EL (cell line): ENCODE data around the gene UBE2E1.
"Not testable (repeated sequence)": the region's sequence is repeated elsewhere in the genome, so short reads cannot be mapped to it uniquely, and the experiment has no call there.

Experiments
- DNase-seq: peaks from one replicate; pipeline ENCODE4 v3.0.0-alpha.2; 2016

UBE2E1 gene

DNA sequence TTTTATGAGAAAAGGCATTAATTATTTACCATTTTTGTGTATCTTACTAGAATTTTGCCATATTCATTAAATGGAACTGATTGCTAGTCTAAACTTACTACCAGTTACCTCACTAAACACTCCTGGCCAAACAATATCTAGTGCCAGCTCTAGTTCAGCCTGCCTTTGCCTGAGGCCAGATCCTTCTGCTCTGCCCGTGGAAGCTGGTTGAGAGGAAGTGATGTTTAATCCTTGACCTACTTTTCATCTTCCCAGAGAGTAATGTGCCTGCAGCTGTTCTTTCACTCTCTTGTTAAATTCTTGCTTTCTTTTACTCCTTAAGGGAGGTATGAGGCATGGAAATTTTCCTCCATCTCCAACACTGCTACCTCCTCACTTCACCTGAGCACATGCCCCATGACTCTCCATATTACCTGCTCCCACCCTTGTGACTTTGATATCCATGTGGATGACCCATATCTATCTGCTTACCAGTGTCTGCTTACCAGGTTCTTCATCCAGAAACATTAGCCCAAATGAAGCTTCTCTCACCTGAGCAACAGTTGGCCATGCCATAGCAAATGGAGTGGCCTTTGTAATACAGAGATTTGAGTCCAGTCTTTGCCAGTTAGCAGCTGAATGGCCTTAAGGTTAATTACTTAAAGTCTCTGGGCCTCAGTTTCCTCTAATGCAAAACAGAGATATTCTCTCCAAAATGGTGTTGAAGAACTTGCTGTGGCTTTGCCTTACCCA, 53.4 kb downstream of the UBE2E1 start:
- peak; percentile 64 for DNase-seq

GRCh38 chr3:23859839-23860382, 54.2 kb downstream of the UBE2E1 start:
- DNase-seq = no peak

GRCh38 chr3:23861689-23862088, 55.9 kb downstream of the UBE2E1 start:
- DNase-seq = no peak

GRCh38 chr3:23863060-23863459, 57.3 kb downstream of the UBE2E1 start:
- DNase-seq = no peak

DNA sequence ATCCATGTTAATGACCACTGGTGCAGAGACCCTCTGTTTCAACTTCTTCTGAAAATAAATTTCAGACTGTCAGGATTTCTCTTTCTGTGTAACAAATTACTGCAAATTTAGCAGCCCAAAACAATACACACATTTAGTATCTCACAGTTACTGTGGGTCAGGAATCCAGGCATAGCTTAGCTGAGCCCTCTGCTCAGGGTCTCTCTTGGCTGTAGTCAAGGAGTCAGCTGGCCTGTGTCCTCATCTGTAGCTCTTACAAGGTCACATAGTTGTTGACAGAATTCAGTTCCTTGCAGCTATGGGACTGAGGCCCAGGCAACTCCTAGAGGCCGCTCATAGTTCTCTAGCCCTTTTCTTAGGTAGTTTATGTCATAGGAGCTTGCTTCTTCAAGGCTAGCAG, 59.2 kb downstream of the UBE2E1 start:
- DNase-seq = no peak

- peak; percentile 70 for DNase-seq
Measured at GRCh38 chr3:23865595-23866396, 60.0 kb downstream of the UBE2E1 start.

DNA sequence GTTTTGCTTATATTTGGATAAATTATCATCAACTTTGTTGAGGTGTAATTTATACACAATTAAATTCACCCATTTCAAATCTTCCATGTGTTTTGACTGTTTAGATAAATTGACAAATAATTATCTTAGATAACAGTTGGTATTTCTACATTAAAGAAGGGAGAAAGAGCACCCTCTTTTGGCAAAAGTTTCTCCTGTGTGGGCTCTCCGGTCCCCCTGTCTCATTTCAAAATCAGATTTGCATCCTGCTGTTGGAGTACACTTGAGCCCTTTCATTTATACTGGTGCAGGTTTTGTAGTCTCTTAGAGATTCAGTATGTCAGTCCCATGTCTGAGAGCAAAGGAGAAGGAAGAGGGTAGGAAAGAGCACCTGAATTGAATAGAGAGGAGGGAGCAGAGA, 61.6 kb downstream of the UBE2E1 start:
- no peak for DNase-seq

DNA sequence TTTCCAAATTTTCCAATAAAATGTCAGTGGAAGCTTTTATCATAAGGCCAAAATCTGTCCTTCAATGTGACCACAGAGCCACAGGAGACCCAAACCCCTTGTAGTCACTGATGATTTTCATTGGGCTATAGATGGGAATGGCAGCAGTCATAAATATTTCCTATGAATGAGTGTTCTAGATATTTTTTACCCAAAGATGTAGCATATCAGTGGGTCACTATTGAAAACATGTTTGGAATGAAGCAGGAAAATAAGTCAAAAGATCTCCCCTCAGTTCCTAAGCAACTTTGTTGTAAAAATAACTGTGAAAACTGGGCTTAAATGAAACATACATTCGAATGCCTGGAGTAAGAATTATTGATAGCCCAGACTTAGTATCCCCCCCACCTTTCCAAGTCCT, 62.1 kb downstream of the UBE2E1 start:
- no peak for DNase-seq

DNA sequence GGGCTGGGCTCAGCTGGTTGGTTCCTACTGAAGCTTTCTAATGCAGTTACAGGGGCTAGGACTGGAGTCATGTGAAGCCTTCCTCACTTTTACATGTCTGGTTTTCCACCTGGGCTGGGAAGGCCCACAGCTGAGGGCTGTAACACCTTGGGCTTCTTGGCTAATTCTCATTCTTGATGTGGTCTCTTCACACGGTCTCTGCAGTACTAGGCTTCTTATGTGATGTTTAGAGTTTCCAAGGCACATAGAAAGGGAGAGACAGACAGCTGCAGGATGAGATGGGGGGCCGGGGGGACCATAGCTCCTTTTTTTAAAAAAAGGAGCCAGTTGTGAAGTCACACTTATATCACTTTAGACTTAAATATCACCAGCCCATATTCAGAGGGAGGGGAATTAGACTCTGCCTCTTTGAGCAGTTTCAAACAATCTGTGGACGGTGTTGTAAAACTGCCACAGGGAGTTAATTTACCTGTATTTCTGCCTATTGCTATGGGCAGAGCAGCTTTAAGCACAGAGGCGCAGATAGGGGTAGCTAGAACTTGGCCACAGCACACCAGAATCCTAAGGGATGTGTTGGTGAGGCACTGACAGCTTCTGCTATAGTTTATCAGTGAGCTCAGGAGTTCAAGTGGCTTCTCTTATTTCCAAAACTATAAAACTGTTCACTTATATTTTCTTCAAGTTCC, 64.4 kb downstream of the UBE2E1 start:
- no peak for DNase-seq

DNA sequence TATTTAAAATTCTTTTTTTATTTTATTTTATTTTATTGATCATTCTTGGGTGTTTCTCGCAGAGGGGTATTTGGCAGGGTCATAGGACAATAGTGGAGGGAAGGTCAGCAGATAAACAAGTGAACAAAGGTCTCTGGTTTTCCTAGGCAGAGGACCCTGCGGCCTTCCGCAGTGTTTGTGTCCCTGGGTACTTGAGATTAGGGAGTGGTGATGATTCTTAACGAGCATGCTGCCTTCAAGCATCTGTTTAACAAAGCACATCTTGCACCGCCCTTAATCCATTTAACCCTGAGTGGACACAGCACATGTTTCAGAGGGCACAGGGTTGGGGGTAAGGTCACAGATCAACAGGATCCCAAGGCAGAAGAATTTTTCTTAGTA, 64.9 kb downstream of the UBE2E1 start:
- not testable (repeated sequence) for DNase-seq

GRCh38 chr3:23871361-23871760, 65.6 kb downstream of the UBE2E1 start:
- DNase-seq = not testable (repeated sequence)

DNA sequence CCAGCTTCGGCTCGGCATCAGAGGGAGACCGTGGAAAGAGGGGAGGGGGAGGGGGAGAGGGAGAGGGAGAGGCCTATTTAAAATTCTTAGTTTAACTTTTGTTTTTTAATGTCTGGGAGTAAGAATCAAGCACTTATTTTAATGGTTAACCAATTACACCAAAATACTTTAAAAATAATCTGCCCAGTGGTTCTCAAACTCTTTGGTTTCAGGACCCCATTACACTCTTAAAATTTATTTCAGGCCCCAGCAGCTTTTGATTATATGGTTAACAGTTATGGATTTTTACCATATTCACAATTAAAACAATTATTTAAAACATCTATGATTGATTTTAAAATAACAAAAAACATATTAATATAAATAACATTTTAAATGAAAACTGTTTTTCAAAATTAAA, 66.6 kb downstream of the UBE2E1 start:
- DNase-seq = no peak

DNA sequence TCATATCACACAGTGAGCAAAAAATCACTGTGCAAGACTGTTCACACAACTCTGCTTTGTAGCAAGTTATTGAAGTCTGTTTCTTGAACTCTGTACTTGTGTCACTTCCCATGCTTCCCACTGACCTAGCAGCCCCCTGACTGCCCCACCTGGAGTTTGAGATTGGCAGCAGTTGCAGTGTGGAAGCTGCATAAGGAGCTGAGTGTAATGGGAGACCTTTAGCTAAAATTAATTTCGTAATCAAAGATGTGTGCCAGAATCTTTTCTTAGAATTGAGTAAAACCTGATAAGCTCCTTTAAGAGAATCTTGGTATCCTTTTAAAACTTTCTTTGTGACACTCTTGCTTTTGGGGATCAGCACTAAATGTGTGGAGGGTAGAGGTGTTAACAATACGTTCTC, 68.2 kb downstream of the UBE2E1 start:
- no peak for DNase-seq

DNA sequence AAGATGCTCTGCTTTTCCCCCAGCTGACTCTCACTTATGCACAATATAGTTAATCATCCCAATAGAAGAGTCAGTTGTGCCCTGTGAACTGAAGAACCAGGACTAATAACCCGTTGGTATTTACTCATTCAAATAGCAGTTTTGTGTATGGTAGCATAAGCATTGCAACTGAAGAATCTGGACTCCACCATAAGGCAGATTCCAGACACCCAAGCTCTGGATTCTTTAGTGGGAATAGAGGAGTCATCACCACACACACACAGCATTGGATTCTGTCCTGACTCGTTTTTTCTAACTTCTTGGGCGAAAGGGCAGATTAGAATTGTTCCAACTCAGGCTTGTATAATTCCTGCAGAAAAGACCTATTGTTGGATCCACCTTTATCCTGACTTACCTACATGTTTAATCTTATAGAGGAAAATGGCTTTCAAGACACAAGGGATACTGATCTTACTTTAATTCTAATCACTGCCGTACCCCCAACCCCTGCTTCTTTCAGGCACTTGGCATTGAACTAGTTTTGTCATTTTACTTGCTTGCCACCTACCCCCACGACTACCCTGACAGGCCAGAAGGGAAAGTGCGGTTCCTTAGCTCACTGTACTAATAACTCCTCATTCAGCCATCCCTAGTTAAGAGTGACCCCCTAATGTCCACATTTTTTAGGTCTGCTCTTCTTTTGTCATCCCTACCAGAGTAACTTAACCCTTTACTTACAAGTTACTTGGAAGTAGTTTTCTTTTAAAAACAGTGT, 68.8 kb downstream of the UBE2E1 start:
- DNase-seq = peak; percentile 62

- DNase-seq = no peak
Measured at GRCh38 chr3:23875113-23875725, 69.5 kb downstream of the UBE2E1 start.

GRCh38 chr3:23876923-23877322, 71.2 kb downstream of the UBE2E1 start:
- DNase-seq = no peak

- peak; percentile 92 for DNase-seq
Measured at GRCh38 chr3:23877329-23877980, 71.7 kb downstream of the UBE2E1 start.

DNA sequence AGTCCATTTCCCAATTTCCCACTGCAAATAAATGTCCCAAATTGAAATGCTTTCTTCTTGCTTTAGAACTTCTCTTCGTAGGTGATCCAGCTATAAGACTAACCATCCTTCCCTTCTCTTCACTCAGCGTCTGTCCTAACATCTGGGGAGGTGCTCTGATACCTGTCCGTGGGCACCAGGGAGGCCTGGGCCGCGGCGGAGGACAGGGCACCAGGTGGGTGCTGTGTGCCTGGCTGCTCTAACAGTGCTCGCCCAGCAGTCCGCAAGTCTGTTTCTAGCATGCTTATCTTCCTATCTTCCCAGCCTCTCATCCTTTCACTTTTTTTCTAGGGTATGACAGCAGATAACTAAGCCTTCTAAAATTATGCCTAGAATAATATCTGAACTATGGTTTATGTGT, 73.7 kb downstream of the UBE2E1 start:
- no peak for DNase-seq

- no peak for DNase-seq
Measured at GRCh38 chr3:23880703-23881339, 75.1 kb downstream of the UBE2E1 start.

DNA sequence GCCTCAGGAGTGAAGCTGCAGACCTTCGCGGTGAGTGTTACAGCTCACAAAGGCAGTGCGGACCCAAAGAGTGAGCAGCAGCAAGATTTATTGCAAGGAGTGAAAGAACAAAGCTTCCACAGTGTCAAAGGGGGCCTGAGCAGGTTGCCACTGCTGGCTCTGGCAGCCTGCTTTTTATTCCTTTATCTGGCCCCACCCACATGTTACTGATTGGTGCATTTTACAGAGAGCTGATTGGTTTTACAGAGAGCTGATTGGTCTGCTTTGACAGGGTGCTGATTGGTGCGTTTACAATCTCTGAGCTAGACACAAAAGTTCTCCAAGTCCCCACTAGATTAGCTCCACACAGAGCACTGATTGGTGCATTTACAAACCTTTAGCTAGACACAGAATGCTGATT, 76.2 kb downstream of the UBE2E1 start:
- not testable (repeated sequence) for DNase-seq

GRCh38 chr3:23882487-23882918, 76.7 kb downstream of the UBE2E1 start:
- no peak for DNase-seq
